Body of pancreas (tissue), 4 donors: ENCODE measurements around the gene CST4. TPM values are rescaled to one million over a fixed set of nuclear protein-coding genes. Genes with fewer than 3 reads are reported as not detected.
"Not testable (repeated sequence)": the region's sequence is repeated elsewhere in the genome, so short reads cannot be mapped to it uniquely, and the experiment has no call there.

Experiments
- ATAC-seq: fragments of 150-250 bp; one replicate; pipeline ENCODE4 v1.9.1; 2016
- DNase-seq, 4 donors: peaks; one replicate each; pipeline ENCODE4 v3.0.0-alpha.2; 2019
- H3K27ac ChIP-seq, 4 donors: fragments of 200-600 bp; sonication (generic); 1 replicate in 3 of 4; 2 replicates in 1 of 4; pipeline versions ENCODE4 v1.5.1 to v1.6.1; 2016 to 2019; ENCODE audit warnings: mild to moderate bottlenecking in 1 of 4, mixed read lengths in 1 of 4, moderate library complexity in 1 of 4
- H3K27me3 ChIP-seq, 2 donors: fragments of 200-600 bp; sonication (generic); one replicate each; pipeline ENCODE4 v1.6.0; 2016; ENCODE audit warnings: mild to moderate bottlenecking in 1 of 2
- H3K36me3 ChIP-seq, 2 donors: fragments of 200-600 bp; sonication (generic); replicated peaks in 1 of 2; 2 replicates each; pipeline ENCODE4 v1.5.1; 2016; ENCODE audit warnings: low read depth in 2 of 2; ENCODE audit not compliant: insufficient read depth in 1 of 2
- H3K4me1 ChIP-seq: fragments of 200-600 bp; sonication (generic); one replicate; pipeline ENCODE4 v1.6.0; 2016
- H3K4me3 ChIP-seq, 2 donors: fragments of 200-600 bp; sonication (generic); 1 replicate in 1 of 2; 2 replicates in 1 of 2; pipeline ENCODE4 v1.5.1; 2016 to 2019
- H3K9me3 ChIP-seq, 3 donors: fragments of 200-600 bp; sonication (generic); 1 replicate in 2 of 3; 2 replicates in 1 of 3; pipeline ENCODE4 v1.5.1; 2016
- CTCF ChIP-seq, 7 experiments: fragments of 450-650 bp in 4 of 7; fragments of 200-600 bp in 3 of 7; sonication (generic) in 3 of 7; IDR thresholded peaks; one replicate each; pipeline ENCODE4 v1.5.1; 2016 to 2019; ENCODE audit warnings: antibody characterized with exemption in 7 of 7
- POLR2A ChIP-seq, 3 donors: fragments of 450-650 bp; IDR thresholded peaks; one replicate each; pipeline ENCODE4 v1.6.1; 2016; ENCODE audit warnings: antibody characterized with exemption in 3 of 3, mild to moderate bottlenecking in 2 of 3
- WGBS, 2 donors: methylation state at CpG; one replicate each; pipeline ENCODE4 v1.1.5; 2017; 5-methylcytosine and 5-hydroxymethylcytosine counted together
- intact Hi-C: fragments of 100-400 bp; cut with DNase I; formaldehyde crosslinking; loops from one replicate; pipeline ENCODE4 v1.15.1; 2023
- total RNA-seq, 2 donors: library from RNA; depleted of rRNA; stranded (reverse); fragments of >200 nt; gene quantifications; one replicate each; pipeline ENCODE4 v1.1.0, GENCODE V29; 2016

Gene CST4, protein sequence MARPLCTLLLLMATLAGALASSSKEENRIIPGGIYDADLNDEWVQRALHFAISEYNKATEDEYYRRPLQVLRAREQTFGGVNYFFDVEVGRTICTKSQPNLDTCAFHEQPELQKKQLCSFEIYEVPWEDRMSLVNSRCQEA
- total RNA-seq = not detected

GRCh38 chr20:23688684-23689398, at the start of gene CST4:
TSS of gene CST4 (minus strand) at chr20:23689038. CDS start at chr20:23688969, 69 bp downstream.
- intact Hi-C loops, ATAC-seq, H3K4me3 ChIP-seq, H3K4me1 ChIP-seq, H3K36me3 ChIP-seq, H3K27me3 ChIP-seq, H3K9me3 ChIP-seq, DNase-seq, H3K27ac ChIP-seq: not testable (repeated sequence)
- 37 to 64% methylated on average over 2 to 11 of the region's 12 CpGs for WGBS, 2 donors

GRCh38 chr20:23735391-23735790, 46.6 kb upstream of the CST4 start:
- H3K9me3 ChIP-seq, intact Hi-C loops, H3K4me1 ChIP-seq, H3K36me3 ChIP-seq, ATAC-seq, H3K4me3 ChIP-seq, H3K27me3 ChIP-seq, DNase-seq, H3K27ac ChIP-seq: not testable (repeated sequence)
- 50 to 51% methylated on average over 3 of the region's 3 CpGs for WGBS, 2 donors

DNA sequence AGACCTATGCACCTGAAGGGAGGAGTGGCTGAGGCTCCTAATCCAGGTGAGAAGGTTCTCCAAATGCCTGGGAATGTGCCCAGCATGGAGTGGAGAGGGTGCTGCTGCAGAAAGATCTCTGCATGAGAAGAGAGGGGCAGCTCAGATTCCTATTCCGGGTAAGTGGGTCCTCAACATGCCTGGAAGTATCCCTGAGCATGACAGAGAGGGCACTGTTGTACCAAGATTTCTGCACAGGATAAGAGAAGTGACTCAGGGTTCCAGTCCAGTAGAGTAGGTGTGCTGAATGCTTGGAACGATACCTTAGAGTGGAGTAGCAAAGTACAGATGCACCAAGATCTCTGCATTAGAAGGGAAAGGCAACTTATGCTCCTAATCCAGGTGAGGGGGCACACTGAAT, 46.1 kb upstream of the CST4 start:
- H3K36me3 ChIP-seq, H3K4me1 ChIP-seq, H3K9me3 ChIP-seq, H3K4me3 ChIP-seq, H3K27ac ChIP-seq, DNase-seq, intact Hi-C loops, H3K27me3 ChIP-seq, ATAC-seq: not testable (repeated sequence)
- 67 to 72% methylated on average over 2 of the region's 2 CpGs for WGBS, 2 donors

DNA sequence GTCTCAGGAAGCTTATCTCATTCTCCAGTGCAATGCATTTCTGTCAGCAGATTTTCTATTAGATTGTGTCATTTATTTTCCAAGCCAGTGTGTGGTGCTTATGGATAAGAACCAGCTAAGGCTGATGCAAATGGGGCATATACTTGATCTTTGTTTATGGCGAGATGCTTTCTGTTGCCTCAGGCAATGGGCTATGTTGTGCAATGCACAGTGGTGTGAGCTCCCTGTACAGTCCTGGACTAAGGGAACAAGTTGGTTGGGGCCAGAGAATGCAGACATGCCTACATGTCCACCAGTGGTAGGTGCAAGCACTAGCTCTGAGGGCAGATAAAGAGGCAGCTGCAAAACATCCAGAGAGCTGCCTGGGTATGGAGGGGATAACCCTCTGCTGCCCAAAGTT, 45.6 kb upstream of the CST4 start:
- H3K36me3 ChIP-seq, H3K4me1 ChIP-seq, DNase-seq, H3K9me3 ChIP-seq, ATAC-seq, H3K4me3 ChIP-seq, intact Hi-C loops, H3K27ac ChIP-seq, H3K27me3 ChIP-seq: not testable (repeated sequence)
- WGBS, 2 donors = 44 to 60% methylated on average over 1 of the region's 1 CpG

DNA sequence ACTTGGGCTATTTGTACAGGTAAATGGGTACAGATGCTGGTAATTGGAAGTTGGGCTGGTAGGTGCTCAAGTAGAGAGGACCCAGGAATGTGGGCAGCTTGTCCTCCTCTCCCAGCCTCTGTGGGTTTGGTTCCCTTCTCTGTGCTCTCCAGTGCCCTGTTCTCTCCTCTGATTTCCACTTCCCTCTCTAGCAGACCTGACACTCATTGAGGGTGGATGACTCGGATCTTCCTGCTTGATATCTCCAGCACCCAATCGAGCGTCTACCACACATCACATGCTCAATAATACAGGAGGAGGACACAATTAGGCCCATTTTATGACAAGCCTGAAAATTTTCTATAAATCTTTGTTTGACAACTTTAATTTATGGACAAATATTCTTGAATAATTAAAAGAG, 38.2 kb upstream of the CST4 start:
- 61 to 62% methylated on average over 3 of the region's 3 CpGs for WGBS, 2 donors
- Histone ChIP-seq H3K36me3 (no peaks in the 10 kb centered on the region), H3K27ac (no peak overlapping the region), H3K9me3 (no peaks in the 10 kb centered on the region), H3K4me1 (no peaks in the 10 kb centered on the region), H3K27me3 (no peaks in the 10 kb centered on the region), H3K4me3 (no peak overlapping the region)
- ATAC-seq (no peak), DNase-seq (no peak)
- intact Hi-C loops = no loop called here
- TF ChIP-seq POLR2A (IDR thresholded peaks at IDR 0.05) (no peak), CTCF (IDR thresholded peaks at IDR 0.05) (no peak)

DNA sequence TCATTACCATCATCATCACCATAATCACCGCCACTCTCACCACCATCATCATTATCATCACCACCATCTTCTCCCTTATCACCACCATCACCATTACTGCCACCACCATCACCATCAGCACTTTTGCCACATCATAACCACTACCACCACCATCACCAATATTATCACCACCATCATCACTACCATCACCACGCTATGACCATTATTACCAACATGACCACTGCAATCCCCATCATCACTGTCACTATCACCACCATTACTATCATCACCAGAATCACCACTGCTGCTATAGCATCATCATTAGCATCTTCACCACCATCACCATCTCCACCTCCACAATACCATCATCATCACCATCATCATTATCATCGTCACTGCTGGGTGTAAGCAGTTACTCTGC, 36.3 kb upstream of the CST4 start:
- Histone ChIP-seq H3K4me3 (no peak overlapping the region), H3K27me3 (no peaks in the 10 kb centered on the region), H3K27ac (no peak overlapping the region), H3K9me3 (no peaks in the 10 kb centered on the region), H3K36me3 (no peaks in the 10 kb centered on the region), H3K4me1 (no peaks in the 10 kb centered on the region)
- DNase-seq (no peak), ATAC-seq (no peak)
- TF ChIP-seq POLR2A (IDR thresholded peaks at IDR 0.05) (no peak), CTCF (IDR thresholded peaks at IDR 0.05) (no peak)
- intact Hi-C loops = no loop called here
- WGBS, 2 donors = 84 to 85% methylated on average over 3 of the region's 3 CpGs
